Measurements from ENCODE around the gene TRAF6. TPM values are rescaled to one million over a fixed set of nuclear protein-coding genes. Genes with fewer than 3 reads are reported as not detected.
"Not testable (repeated sequence)": the region's sequence is repeated elsewhere in the genome, so short reads cannot be mapped to it uniquely, and the experiment has no call there.

Gene TRAF6
- total RNA-seq (10 to 100 TPM; 13.1 to 14.0 TPM), polyA plus RNA-seq (1 to 10 TPM; 2.2 to 4.5 TPM)
- long read RNA-seq, donor 1, full-length matches to known transcripts, result 2 of 2 reads
- long read RNA-seq, donor 1, partial matches to known transcripts, result 0 of 2 reads
- long read RNA-seq, donor 1, other reads (novel, unspliced or antisense), result 0 of 2 reads
- long read RNA-seq, donor 2, result 0 reads
- long read RNA-seq, donor 3, full-length matches to known transcripts, result 1 of 1 reads
- long read RNA-seq, donor 3, partial matches to known transcripts, result 0 of 1 reads
- long read RNA-seq, donor 3, other reads (novel, unspliced or antisense), result 0 of 1 reads
- long read RNA-seq, donor 4, result 0 reads
- long read RNA-seq, donor 5, full-length matches to known transcripts, result 5 of 5 reads
- long read RNA-seq, donor 5, partial matches to known transcripts, result 0 of 5 reads
- long read RNA-seq, donor 5, other reads (novel, unspliced or antisense), result 0 of 5 reads

- H3K36me3 ChIP-seq (ENCODE audit: control insufficient read depth in 4 of 4, insufficient read depth in 4 of 4, low read length in 4 of 4), result no peaks in the 10 kb centered on the region
- peaks cover 0 to 2% (median 0%) of the 10 kb centered on the region in 4 donors for H3K9me3 ChIP-seq (ENCODE audit: control insufficient read depth in 4 of 4, insufficient read depth in 3 of 4, low read length in 3 of 4)
- 0% methylated on average over 80 to 81 of the region's 81 CpGs for WGBS, 2 donors
- peak; percentile 98 for ATAC-seq (ENCODE audit: insufficient read depth, low FRiP score)
- peak within 1 kb of the TSS; percentile 51 to 86 for H3K9ac ChIP-seq (ENCODE audit: insufficient read depth in 1 of 2, low read length in 2 of 2)
- H3K4me1 ChIP-seq (ENCODE audit: control insufficient read depth in 5 of 5, insufficient read depth in 5 of 5, low read length in 5 of 5), result peaks cover 0 to 11% (median 6%) of the 10 kb centered on the region in 5 donors
- DNase-seq, result peak; percentile 89 to 93 (median 91)
- peak within 1 kb of the TSS; percentile 84 to 99 for H3K27ac ChIP-seq (ENCODE audit: low read depth in 1 of 2, low read length in 1 of 2)
- H3K27me3 ChIP-seq (ENCODE audit: control insufficient read depth in 3 of 3, insufficient read depth in 3 of 3, low read length in 2 of 3), result no peaks in the 10 kb centered on the region
- TF ChIP-seq, protein P1, sequence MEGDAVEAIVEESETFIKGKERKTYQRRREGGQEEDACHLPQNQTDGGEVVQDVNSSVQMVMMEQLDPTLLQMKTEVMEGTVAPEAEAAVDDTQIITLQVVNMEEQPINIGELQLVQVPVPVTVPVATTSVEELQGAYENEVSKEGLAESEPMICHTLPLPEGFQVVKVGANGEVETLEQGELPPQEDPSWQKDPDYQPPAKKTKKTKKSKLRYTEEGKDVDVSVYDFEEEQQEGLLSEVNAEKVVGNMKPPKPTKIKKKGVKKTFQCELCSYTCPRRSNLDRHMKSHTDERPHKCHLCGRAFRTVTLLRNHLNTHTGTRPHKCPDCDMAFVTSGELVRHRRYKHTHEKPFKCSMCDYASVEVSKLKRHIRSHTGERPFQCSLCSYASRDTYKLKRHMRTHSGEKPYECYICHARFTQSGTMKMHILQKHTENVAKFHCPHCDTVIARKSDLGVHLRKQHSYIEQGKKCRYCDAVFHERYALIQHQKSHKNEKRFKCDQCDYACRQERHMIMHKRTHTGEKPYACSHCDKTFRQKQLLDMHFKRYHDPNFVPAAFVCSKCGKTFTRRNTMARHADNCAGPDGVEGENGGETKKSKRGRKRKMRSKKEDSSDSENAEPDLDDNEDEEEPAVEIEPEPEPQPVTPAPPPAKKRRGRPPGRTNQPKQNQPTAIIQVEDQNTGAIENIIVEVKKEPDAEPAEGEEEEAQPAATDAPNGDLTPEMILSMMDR (IDR thresholded peaks at IDR 0.05; ENCODE audit: control extremely low read depth, extremely low read depth), result peak; percentile 84
- peak within 1 kb of the TSS; percentile 100 for H3K4me3 ChIP-seq
Observed at GRCh38 chr11:36509694-36510593, at the start of gene TRAF6. Gene TRAF6, minus strand, starts transcription at chr11:36510272. Its CDS starts 8,757 bp downstream, at chr11:36501515.

DNA sequence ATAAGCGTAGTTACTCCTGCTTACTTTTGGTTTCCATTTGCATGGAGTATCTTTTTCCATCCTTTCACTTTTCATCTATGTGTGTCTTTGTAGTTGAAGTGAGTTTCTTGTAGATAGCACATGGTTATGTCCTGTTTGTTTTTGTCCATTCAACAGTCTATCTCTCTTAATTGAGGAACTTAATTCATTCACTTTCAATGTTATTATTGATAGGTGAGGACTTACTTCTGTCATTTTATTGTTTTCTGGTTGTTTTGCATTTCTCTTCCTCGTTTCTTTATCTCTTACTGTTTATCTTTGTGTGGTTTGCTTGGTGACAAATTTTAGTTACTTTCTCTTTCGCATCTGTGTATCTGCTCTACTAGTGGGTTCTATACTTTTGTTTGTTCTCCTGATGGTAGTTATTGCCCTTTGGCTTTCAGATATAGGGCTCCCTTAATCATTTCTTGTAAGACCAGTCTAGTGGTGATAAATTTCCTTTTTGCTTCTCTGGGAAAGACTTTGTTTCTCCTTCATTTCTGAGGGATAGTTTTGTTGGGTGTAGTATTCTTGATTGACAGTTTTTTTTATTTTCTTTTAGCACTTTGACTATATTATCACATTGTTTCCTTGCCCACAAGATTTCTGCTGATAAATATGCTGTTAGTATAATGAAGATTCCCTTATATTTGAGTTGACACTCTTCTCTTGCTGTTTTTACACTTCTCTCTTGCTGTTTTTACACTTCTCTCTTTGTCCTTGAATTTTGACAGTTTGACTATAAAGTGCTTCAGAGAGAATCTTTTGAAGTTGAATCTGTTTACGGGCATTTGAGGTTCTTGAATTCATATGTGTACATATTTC lies 48.7 kb upstream of the TRAF6 start:
- H3K9ac ChIP-seq (ENCODE audit: insufficient read depth in 1 of 2, low read length in 2 of 2), result no peak overlapping the region
- WGBS, 2 donors, result 61 to 68% methylated on average over 4 of the region's 4 CpGs
- no peaks in the 10 kb centered on the region for H3K36me3 ChIP-seq (ENCODE audit: control insufficient read depth in 4 of 4, insufficient read depth in 4 of 4, low read length in 4 of 4)
- H3K4me3 ChIP-seq, result no peak overlapping the region
- DNase-seq (no peak), ATAC-seq (ENCODE audit: insufficient read depth, low FRiP score) (no peak)
- H3K27me3 ChIP-seq (ENCODE audit: control insufficient read depth in 3 of 3, insufficient read depth in 3 of 3, low read length in 2 of 3), result no peaks in the 10 kb centered on the region
- H3K27ac ChIP-seq (ENCODE audit: low read depth in 1 of 2, low read length in 1 of 2), result no peak overlapping the region
- H3K4me1 ChIP-seq (ENCODE audit: control insufficient read depth in 5 of 5, insufficient read depth in 5 of 5, low read length in 5 of 5), result peaks cover 0 to 1% (median 0%) of the 10 kb centered on the region in 5 donors
- TF ChIP-seq, protein P1 (IDR thresholded peaks at IDR 0.05; ENCODE audit: control extremely low read depth, extremely low read depth), result no peak
- H3K9me3 ChIP-seq (ENCODE audit: control insufficient read depth in 4 of 4, insufficient read depth in 3 of 4, low read length in 3 of 4), result peaks cover 0 to 2% (median 0%) of the 10 kb centered on the region in 4 donors

DNA sequence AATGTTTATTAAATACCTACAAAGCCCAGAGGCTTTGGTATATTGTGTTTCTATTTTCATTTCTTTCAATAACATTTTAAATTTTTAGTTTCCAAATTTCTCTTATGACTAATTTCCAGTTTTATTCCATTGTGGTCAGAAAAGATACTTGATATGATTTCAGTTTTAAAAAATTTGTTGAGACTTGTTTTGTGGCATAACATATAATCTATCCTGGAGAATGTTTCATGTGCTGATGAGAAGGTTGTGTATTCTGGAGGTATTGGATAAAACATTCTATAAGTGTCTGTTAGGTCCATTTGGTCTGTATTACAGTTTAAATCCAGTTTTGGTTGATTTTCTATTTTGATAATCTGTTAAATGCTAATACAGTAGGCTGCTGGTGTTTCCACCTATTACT lies 47.9 kb upstream of the TRAF6 start:
- no peaks in the 10 kb centered on the region for H3K27me3 ChIP-seq (ENCODE audit: control insufficient read depth in 3 of 3, insufficient read depth in 3 of 3, low read length in 2 of 3)
- no peak overlapping the region for H3K27ac ChIP-seq (ENCODE audit: low read depth in 1 of 2, low read length in 1 of 2)
- no peak overlapping the region for H3K4me3 ChIP-seq
- H3K4me1 ChIP-seq (ENCODE audit: control insufficient read depth in 5 of 5, insufficient read depth in 5 of 5, low read length in 5 of 5), result no peaks in the 10 kb centered on the region
- ATAC-seq (ENCODE audit: insufficient read depth, low FRiP score) (no peak), DNase-seq (no peak)
- H3K36me3 ChIP-seq (ENCODE audit: control insufficient read depth in 4 of 4, insufficient read depth in 4 of 4, low read length in 4 of 4), result no peaks in the 10 kb centered on the region
- TF ChIP-seq, protein P1 (IDR thresholded peaks at IDR 0.05; ENCODE audit: control extremely low read depth, extremely low read depth), result no peak
- H3K9ac ChIP-seq (ENCODE audit: insufficient read depth in 1 of 2, low read length in 2 of 2), result no peak overlapping the region
- peaks cover 0 to 2% (median 0%) of the 10 kb centered on the region in 4 donors for H3K9me3 ChIP-seq (ENCODE audit: control insufficient read depth in 4 of 4, insufficient read depth in 3 of 4, low read length in 3 of 4)

- not testable (repeated sequence) for H3K36me3 ChIP-seq (ENCODE audit: control insufficient read depth in 4 of 4, insufficient read depth in 4 of 4, low read length in 4 of 4); DNase-seq; H3K9me3 ChIP-seq (ENCODE audit: control insufficient read depth in 4 of 4, insufficient read depth in 3 of 4, low read length in 3 of 4); ATAC-seq (ENCODE audit: insufficient read depth, low FRiP score); H3K4me1 ChIP-seq (ENCODE audit: control insufficient read depth in 5 of 5, insufficient read depth in 5 of 5, low read length in 5 of 5); H3K27ac ChIP-seq (ENCODE audit: low read depth in 1 of 2, low read length in 1 of 2); H3K9ac ChIP-seq (ENCODE audit: insufficient read depth in 1 of 2, low read length in 2 of 2); H3K4me3 ChIP-seq; H3K27me3 ChIP-seq (ENCODE audit: control insufficient read depth in 3 of 3, insufficient read depth in 3 of 3, low read length in 2 of 3)
- 95% methylated on average over 6 to 15 of the region's 17 CpGs for WGBS, 2 donors
Observed at GRCh38 chr11:36557390-36557789, 47.3 kb upstream of the TRAF6 start.

All from lung (tissue), 16 donors.